ENCODE data around the gene NYAP2. TPM values are rescaled to one million over a fixed set of nuclear protein-coding genes. Genes with fewer than 3 reads are reported as not detected.

NYAP2 gene
- total RNA-seq, 4 donors from 2014 or later = not detected

DNA sequence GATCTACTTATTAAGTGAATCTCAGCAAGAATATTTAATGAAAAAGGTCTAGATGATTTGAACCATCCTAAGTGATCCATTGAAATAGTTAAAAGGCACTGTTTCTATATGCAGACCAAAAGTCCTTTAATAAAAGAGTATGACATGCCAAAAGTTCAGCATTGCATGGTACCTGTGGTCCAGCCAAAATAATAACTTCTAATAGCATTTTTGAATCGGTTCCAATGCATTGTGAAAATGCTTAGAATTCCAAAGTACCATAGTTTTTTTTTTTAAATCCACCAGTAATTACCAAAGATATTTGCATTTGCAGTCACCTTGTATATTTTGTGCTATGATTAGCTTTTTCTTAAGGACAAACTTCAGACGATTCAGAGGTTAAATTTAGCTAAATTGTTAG, 79.9 kb downstream of the NYAP2 start:
- no peaks in the 10 kb centered on the region for H3K9me3 ChIP-seq

DNA sequence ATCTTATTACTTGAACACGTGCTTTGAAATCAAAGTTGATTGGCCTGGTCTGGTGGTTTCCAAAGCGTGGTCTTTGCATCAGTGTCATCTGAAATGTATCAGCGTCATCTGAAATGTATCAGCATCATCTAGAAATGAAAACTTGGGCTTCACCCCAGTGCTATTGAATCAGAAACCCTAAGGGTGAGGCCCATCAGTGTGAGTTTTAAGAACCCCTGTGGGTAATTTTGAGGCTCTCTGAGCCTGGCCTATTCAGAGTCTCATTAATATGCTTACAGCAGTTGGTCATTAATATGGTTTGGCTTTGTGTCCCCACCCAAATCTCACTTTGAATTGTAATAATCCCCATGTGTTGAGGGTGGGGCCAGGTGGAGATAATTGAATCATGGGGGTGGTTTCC, 85.2 kb downstream of the NYAP2 start:
- Histone ChIP-seq H3K4me1 (no peaks in the 10 kb centered on the region), H3K27ac (no peak overlapping the region), H3K36me3 (no peaks in the 10 kb centered on the region), H3K27me3 (no peaks in the 10 kb centered on the region), H3K4me3 (no peak overlapping the region), H3K9me3 (no peaks in the 10 kb centered on the region)
- TF ChIP-seq, protein P1, sequence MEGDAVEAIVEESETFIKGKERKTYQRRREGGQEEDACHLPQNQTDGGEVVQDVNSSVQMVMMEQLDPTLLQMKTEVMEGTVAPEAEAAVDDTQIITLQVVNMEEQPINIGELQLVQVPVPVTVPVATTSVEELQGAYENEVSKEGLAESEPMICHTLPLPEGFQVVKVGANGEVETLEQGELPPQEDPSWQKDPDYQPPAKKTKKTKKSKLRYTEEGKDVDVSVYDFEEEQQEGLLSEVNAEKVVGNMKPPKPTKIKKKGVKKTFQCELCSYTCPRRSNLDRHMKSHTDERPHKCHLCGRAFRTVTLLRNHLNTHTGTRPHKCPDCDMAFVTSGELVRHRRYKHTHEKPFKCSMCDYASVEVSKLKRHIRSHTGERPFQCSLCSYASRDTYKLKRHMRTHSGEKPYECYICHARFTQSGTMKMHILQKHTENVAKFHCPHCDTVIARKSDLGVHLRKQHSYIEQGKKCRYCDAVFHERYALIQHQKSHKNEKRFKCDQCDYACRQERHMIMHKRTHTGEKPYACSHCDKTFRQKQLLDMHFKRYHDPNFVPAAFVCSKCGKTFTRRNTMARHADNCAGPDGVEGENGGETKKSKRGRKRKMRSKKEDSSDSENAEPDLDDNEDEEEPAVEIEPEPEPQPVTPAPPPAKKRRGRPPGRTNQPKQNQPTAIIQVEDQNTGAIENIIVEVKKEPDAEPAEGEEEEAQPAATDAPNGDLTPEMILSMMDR (IDR thresholded peaks at IDR 0.05) = no peak
- no peak for TF ChIP-seq POLR2A (IDR thresholded peaks at IDR 0.05)
- no peak for DNase-seq

More for the DNA sequence above, 79.9 kb downstream of the NYAP2 start:
- DNase-seq = no peak
- TF ChIP-seq POLR2A (IDR thresholded peaks at IDR 0.05) = no peak
- TF ChIP-seq, protein P1 (IDR thresholded peaks at IDR 0.05) = no peak
- Histone ChIP-seq H3K27ac (no peak overlapping the region), H3K36me3 (no peaks in the 10 kb centered on the region), H3K4me1 (no peaks in the 10 kb centered on the region), H3K27me3 (no peaks in the 10 kb centered on the region), H3K4me3 (no peak overlapping the region)

DNA sequence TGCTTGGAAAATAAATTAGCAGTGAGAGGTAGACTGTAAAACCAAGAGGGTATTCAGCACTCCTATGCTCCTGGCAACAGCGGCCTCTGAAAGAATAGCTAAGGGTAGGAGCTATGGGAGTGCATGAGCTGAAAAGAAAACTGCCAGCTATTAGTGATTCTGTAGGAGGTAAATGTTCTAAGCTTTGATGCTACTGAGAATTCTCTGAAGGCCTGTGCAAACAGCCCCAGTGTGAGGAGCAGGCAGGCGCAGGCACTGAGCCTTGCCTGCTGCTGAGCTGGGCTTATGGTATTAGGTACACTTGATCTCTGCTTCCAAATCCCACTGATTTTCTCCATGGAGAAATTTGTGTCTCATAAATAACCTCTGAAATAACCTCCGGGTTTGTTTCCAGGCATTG, 86.7 kb downstream of the NYAP2 start:
- no peaks in the 10 kb centered on the region for H3K36me3 ChIP-seq
- no peaks in the 10 kb centered on the region for H3K27me3 ChIP-seq
- no peak for TF ChIP-seq POLR2A (IDR thresholded peaks at IDR 0.05)
- TF ChIP-seq, protein P1 (IDR thresholded peaks at IDR 0.05) = no peak
- H3K27ac ChIP-seq = no peak overlapping the region
- DNase-seq = no peak
- H3K4me3 ChIP-seq = no peak overlapping the region
- no peaks in the 10 kb centered on the region for H3K4me1 ChIP-seq
- H3K9me3 ChIP-seq = no peaks in the 10 kb centered on the region

DNA sequence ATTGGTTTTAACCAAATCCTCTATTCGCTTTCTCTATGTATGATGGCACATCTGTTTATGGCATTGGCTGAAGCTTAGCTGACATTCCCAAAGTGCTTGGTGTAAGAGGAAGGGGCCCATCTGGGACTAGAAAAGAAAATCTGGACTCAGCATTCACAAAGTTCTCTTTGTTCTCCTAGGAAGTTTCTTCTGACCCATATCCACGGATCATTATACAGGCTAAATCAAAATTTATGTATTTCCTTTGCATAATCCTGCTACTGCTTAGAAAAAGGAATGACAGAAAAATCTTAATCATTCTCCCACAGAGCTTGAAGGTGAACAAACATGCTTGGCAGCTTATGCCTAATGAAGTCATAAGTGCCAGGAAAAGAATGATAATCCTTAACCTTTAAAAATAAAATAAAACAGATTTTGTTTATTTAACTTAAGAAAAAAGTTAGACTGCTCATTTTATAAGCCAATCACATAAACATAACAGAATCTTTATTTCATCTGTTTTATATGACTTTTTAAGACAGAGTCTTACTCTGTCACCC, 88.4 kb downstream of the NYAP2 start:
- Histone ChIP-seq H3K9me3 (no peaks in the 10 kb centered on the region), H3K4me1 (no peaks in the 10 kb centered on the region), H3K27ac (no peak overlapping the region), H3K36me3 (no peaks in the 10 kb centered on the region), H3K4me3 (no peak overlapping the region), H3K27me3 (no peaks in the 10 kb centered on the region)
- TF ChIP-seq, protein P1 (IDR thresholded peaks at IDR 0.05) = no peak
- TF ChIP-seq POLR2A (IDR thresholded peaks at IDR 0.05) = no peak
- no peak for DNase-seq

DNA sequence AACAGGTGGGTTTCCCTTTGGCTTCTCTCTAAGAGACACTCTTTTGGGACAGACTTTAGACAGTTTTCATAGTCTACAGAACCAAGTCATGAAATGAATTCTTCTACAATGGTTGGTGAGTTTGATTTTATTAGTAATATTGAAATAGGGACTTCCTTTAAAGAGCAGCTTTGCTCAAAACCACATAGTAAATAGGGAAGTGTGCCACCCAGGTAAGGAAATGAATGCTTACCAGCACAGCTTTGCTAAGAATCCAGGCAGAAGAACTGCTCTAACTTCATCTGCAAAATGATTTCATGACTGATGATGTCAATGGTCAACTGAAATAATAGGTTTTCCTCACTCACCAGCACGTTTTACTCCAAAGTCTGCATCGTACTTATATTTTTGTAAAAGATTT, 89.2 kb downstream of the NYAP2 start:
- no peak overlapping the region for H3K27ac ChIP-seq
- DNase-seq = no peak
- H3K36me3 ChIP-seq = no peaks in the 10 kb centered on the region
- no peaks in the 10 kb centered on the region for H3K4me1 ChIP-seq
- no peaks in the 10 kb centered on the region for H3K27me3 ChIP-seq
- no peak for TF ChIP-seq POLR2A (IDR thresholded peaks at IDR 0.05)
- TF ChIP-seq, protein P1 (IDR thresholded peaks at IDR 0.05) = no peak
- H3K4me3 ChIP-seq = no peak overlapping the region
- H3K9me3 ChIP-seq = no peaks in the 10 kb centered on the region

Data from Peyer's patch (tissue), 4 donors.